Measurements from ENCODE around the gene COBLL1.

Gene COBLL1

GRCh38 chr2:164675027-164675426 is 166.6 kb downstream of the COBLL1 start:
- no peak overlapping the region for H3K4me3 ChIP-seq (ENCODE audit: low read length)
- TF ChIP-seq ZNF274 (IDR thresholded peaks at IDR 0.05; ENCODE audit: low read depth, low read length): no peak

- no peak overlapping the region for H3K4me3 ChIP-seq (ENCODE audit: low read length)
- no peak for TF ChIP-seq ZNF274 (IDR thresholded peaks at IDR 0.05; ENCODE audit: low read depth, low read length)
Measured at GRCh38 chr2:164671664-164672396, 169.8 kb downstream of the COBLL1 start.

- H3K4me3 ChIP-seq (ENCODE audit: low read length): no peak overlapping the region
- no peak for TF ChIP-seq ZNF274 (IDR thresholded peaks at IDR 0.05; ENCODE audit: low read depth, low read length)
Measured at GRCh38 chr2:164669291-164669690, 172.3 kb downstream of the COBLL1 start.

- H3K4me3 ChIP-seq (ENCODE audit: low read length): no peak overlapping the region
- no peak for TF ChIP-seq ZNF274 (IDR thresholded peaks at IDR 0.05; ENCODE audit: low read depth, low read length)
Measured at GRCh38 chr2:164667566-164667965, 174.1 kb downstream of the COBLL1 start.

GRCh38 chr2:164664070-164664469 is 177.6 kb downstream of the COBLL1 start:
- H3K4me3 ChIP-seq (ENCODE audit: low read length): no peak overlapping the region
- TF ChIP-seq ZNF274 (IDR thresholded peaks at IDR 0.05; ENCODE audit: low read depth, low read length): no peak

GRCh38 chr2:164662868-164663631 is 178.6 kb downstream of the COBLL1 start:
- H3K4me3 ChIP-seq (ENCODE audit: low read length): no peak overlapping the region
- TF ChIP-seq ZNF274 (IDR thresholded peaks at IDR 0.05; ENCODE audit: low read depth, low read length): no peak

- no peak overlapping the region for H3K4me3 ChIP-seq (ENCODE audit: low read length)
- TF ChIP-seq ZNF274 (IDR thresholded peaks at IDR 0.05; ENCODE audit: low read depth, low read length): no peak
Measured at GRCh38 chr2:164662066-164662465, 179.6 kb downstream of the COBLL1 start.

GRCh38 chr2:164661349-164661748 is 180.3 kb downstream of the COBLL1 start:
- no peak for TF ChIP-seq ZNF274 (IDR thresholded peaks at IDR 0.05; ENCODE audit: low read depth, low read length)
- no peak overlapping the region for H3K4me3 ChIP-seq (ENCODE audit: low read length)

GRCh38 chr2:164657129-164657528 is 184.5 kb downstream of the COBLL1 start:
- TF ChIP-seq ZNF274 (IDR thresholded peaks at IDR 0.05; ENCODE audit: low read depth, low read length): no peak
- H3K4me3 ChIP-seq (ENCODE audit: low read length): no peak overlapping the region

- no peak for TF ChIP-seq ZNF274 (IDR thresholded peaks at IDR 0.05; ENCODE audit: low read depth, low read length)
- H3K4me3 ChIP-seq (ENCODE audit: low read length): no peak overlapping the region
Measured at GRCh38 chr2:164655750-164656149, 185.9 kb downstream of the COBLL1 start.

GRCh38 chr2:164655336-164655735 is 186.3 kb downstream of the COBLL1 start:
- H3K4me3 ChIP-seq (ENCODE audit: low read length): no peak overlapping the region
- TF ChIP-seq ZNF274 (IDR thresholded peaks at IDR 0.05; ENCODE audit: low read depth, low read length): no peak

GRCh38 chr2:164651361-164651760 is 190.3 kb downstream of the COBLL1 start:
- TF ChIP-seq ZNF274 (IDR thresholded peaks at IDR 0.05; ENCODE audit: low read depth, low read length): no peak
- no peak overlapping the region for H3K4me3 ChIP-seq (ENCODE audit: low read length)

- TF ChIP-seq ZNF274 (IDR thresholded peaks at IDR 0.05; ENCODE audit: low read depth, low read length): no peak
- H3K4me3 ChIP-seq (ENCODE audit: low read length): no peak overlapping the region
Measured at GRCh38 chr2:164644036-164644700, 197.5 kb downstream of the COBLL1 start.

- no peak overlapping the region for H3K4me3 ChIP-seq (ENCODE audit: low read length)
- TF ChIP-seq ZNF274 (IDR thresholded peaks at IDR 0.05; ENCODE audit: low read depth, low read length): no peak
Measured at GRCh38 chr2:164642946-164643555, 198.6 kb downstream of the COBLL1 start.

Measured in GM08714 (cell line).